HG03066 (cell line): Measurements from ENCODE around the gene SINHCAF.
A peak's percentile ranks its signal among the peaks of the same experiment; 100 is the strongest.

ENCODE experiments used
- ATAC-seq: cut with Tn5 transposase; IDR thresholded peaks from one replicate; pipeline ENCODE4 v1.9.1; 2021; ENCODE audit warnings: low read depth; ENCODE audit not compliant: unreplicated experiment

SINHCAF gene

DNA sequence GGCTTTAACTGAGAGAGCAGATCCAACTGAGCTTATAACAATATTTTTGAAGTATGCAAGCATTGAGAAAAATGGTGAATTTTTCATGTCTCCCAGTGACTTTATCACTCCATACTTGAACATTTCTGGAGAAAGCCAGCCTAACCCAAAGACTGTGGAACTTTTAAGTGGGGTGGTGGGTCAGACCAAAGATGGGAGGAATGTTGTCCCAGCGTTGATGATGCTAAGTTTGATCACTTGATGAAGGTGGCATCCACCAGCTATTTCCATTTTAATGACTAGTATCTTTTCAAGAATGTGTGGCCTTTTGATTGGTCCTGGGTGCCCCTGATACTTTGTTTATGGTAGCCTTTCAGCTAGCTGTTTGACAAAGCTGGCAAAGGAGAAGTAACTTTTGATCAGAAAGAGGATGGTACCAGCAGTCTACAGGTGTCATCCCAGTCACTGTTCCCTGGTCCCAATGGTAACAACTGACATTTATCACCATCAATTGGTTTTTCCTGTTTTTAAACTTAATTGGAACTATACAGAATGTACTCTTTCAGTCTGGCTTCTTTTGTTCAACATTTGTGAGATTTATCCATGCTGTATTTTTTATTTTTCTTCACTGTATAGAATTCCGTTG lies 14.2 kb downstream of the SINHCAF start:
- no peak for ATAC-seq

DNA sequence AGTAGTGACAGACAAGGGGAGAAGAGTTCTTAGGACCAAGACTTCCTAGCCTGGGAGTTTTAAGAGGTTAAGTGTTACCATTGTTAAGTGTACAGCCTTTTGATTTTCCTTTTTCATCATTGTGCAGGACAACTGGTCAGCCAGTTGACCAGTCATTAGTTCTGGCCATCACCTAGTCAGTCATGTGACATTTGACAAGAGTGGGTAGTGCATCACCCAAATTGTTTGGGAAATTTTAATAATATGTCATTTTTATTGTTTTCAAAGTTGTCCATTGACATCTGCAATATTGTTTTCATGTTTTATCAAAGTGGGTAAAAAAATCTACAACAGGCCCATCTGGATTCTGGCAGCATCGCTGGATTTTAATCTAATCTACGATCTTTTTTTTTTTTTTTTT lies 15.5 kb downstream of the SINHCAF start:
- no peak for ATAC-seq

DNA sequence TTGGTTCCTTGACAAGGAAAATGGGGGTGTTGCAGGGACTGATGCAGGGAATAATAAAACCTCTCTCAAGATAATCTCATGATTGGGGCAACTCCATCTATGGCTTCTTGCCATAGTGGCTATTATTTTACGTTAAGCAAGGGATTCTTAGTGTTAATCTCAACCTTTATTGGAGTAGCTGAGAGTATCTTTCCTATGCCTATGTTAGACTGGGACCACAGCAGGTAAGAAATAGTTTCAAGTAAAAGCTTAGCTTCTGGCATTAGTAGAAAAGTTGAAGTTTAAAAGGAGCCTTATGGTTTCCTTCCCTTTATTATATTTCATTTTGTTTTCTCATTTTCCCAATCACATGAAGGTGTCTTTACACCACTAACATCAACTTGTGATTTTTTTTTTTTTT lies 16.7 kb downstream of the SINHCAF start:
- no peak for ATAC-seq

DNA sequence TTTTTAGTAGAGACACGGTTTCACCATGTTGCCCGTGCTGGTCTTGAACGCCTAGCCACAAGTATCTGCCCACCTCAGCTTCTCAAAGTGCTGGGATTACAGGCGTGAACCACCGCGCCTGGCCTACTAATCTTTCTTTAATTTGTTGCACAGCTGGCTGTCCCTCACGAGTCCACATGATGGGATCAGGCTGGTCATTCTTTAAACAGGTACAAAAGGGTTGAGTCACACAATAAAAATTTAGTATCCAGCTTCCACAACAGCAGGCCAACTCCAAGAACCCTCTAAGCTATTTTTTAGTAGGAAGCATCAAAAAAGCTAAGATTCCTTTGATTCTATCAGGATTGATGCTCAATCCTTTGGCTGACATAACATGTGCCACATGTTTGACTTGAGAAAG lies 17.8 kb downstream of the SINHCAF start:
- no peak for ATAC-seq

GRCh38 chr12:31306866-31307265 lies 19.1 kb downstream of the SINHCAF start:
- no peak for ATAC-seq

GRCh38 chr12:31303466-31303865 lies 22.5 kb downstream of the SINHCAF start:
- no peak for ATAC-seq

DNA sequence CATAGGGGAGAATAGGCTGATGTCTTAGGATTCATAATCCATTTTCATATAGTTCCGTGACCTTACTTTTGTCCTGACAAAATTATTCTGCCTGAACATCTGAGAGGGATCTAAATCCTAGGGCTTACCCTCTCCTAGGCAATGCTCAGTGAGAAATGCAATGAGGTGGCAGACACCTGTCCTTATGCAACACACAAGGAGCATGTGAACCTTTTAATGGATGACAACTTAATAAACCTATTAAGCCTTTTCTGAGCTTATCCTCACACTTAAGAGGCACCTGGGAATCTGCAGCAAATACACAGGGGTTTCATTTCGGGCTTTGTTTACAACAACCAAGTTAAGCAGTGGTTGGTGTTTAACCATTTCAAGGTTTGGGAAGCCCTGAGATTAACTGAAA lies 24.6 kb downstream of the SINHCAF start:
- ATAC-seq, result no peak

DNA sequence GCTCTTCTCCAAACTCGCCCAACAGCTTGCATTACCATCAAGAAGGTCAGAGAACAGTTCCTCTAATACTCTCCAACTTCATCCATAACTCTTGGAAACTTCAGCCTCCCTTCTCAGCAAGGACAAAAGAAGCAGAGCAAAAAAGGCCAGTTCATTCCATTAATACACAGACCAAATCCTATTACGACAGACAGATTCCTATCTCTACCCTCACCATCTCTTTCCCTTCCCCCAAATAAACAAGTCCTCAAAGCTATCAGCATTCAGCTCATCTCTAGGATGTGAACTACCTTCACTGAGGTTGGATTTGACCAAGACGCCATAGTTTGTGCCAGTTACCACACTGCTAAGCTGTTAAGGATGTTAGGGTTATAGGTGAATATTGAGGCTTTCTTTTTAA lies 25.2 kb downstream of the SINHCAF start:
- ATAC-seq, result no peak

GRCh38 chr12:31300341-31300740 lies 25.6 kb downstream of the SINHCAF start:
- no peak for ATAC-seq

DNA sequence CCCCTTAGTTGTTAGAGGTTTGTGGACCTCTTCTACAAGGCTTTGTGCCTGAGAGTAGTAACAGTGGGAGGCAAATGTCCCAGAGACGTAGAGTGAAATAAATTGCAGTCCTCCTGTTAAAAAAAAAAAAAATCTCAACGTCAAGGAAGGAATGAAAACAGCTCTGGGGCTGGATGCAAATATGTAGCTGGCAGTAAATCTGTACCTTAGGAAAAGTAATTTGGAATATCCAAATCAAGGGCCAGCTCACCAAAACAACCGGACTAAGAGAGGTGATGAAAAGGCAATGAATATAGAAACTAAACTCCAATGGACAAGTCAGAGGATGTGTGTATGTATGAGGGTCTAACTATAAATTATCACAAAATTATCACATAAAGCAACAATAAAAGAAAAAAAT lies 27.0 kb downstream of the SINHCAF start:
- ATAC-seq, result no peak

GRCh38 chr12:31298515-31298910 lies 27.4 kb downstream of the SINHCAF start:
- ATAC-seq, result peak; percentile 29

- ATAC-seq, result peak; percentile 70
These were observed 28.1 kb downstream of the SINHCAF start for GRCh38 chr12:31297572-31298514.

DNA sequence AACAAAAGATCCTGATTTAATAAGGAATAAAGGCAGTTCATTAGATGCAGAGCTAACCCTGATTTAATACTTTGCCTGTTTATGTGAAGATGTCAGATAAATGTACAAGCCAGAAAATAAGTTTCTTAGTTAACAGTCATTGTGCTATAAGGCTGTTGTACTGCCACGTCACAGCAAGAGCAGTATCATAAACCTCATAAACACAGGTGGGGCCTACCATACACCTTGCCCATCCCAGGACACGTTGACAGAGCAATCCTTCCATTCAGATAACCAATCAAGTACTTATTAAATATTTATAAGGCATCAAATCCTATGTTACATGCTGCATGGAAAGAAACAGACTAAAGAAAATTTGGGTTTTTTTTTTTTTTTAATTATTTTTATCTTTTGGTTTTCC lies 36.5 kb downstream of the SINHCAF start:
- ATAC-seq, result no peak

DNA sequence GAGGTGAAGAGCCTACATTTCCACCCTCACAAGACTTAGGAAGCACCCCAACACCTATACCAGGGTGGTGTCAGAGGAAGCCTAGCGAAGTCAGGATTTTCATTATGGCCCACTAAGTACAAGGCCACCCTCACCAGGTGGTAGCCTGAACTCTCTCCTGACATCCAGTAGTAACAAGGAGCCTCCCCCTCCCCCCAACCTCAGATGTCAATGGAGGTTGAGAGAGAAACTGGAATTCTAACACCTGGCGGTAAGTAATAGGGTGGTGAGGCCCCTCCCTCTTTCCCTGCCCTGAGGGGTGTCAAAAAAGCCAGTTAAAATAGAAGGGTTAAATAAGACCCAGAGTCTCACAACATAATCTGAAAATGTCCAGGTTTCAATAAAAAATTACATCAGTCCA lies 37.6 kb downstream of the SINHCAF start:
- ATAC-seq, result no peak

- no peak for ATAC-seq
These were observed 45.8 kb downstream of the SINHCAF start for GRCh38 chr12:31280183-31280582.

- ATAC-seq, result no peak
These were observed 46.5 kb downstream of the SINHCAF start for GRCh38 chr12:31279390-31279924.

DNA sequence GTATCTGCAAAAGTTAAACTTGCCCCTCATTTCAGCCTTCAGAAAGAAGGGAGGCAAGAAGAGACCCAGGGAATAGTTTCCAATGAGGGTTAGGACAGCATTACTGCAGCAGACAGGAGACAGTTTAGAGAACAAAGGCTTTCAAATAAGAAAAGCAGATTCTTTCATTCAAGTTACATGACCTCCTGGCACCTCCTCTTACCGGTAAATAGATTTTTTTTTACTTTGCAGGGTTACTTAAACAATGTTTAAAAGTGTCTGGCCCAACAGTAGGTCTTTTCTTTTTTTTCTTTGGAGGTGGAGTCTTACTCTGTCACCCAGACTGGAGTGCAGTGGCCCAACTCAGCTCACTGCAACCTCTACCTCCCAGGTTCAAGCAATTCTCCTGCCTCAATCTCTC lies 47.1 kb downstream of the SINHCAF start:
- no peak for ATAC-seq

DNA sequence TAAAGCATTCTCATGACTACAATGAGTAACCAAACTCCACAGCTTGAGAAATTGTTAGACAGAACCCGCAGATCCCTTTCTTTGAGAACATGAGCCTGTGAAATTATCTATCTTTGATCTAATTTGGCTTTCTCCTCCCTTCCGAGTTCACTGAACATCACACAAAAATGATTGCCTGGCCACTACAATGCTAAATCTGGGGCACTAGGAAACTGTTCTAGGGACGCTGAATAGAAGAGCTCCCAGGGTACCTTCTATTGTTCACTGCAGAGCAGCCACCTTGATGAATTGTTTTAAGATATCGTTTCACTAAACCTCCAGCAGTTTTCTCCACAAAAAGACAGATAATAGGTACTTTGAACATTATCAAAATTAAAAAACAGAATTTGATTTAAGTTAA lies 47.5 kb downstream of the SINHCAF start:
- no peak for ATAC-seq

DNA sequence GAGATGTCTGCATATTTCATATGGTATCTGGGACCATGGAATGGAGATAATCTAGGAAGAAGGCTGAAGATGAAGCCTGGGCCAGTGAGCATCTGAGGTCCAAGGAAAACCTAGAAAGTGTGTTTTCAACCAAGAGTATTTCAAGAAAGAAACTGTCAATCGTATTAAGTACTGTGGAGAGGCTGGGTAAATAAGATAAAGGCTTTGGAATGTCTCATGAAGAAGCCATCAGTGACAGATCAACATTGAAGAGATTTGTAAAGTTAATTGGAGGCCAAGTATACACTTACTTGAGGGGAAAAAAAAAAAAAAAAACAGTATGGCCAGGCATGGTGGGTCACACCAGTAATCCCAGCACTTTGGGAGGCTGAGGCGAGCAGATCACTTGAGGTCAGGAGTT lies 48.9 kb downstream of the SINHCAF start:
- ATAC-seq, result no peak

- ATAC-seq, result no peak
These were observed 50.5 kb downstream of the SINHCAF start for GRCh38 chr12:31275491-31275890.

- ATAC-seq, result no peak
These were observed 51.2 kb downstream of the SINHCAF start for GRCh38 chr12:31274520-31275300.
